WTC11 (cell line): ENCODE measurements around the gene PIGK. TPM values are rescaled to one million over a fixed set of nuclear protein-coding genes. Genes with fewer than 3 reads are reported as not detected.

Source experiments
- ATAC-seq: fragments of 200-7000 bp; cut with Tn5 transposase; 2 replicates; pipeline ENCODE4 v1.10.0; 2021; ENCODE audit warnings: mild to moderate bottlenecking, moderate library complexity
- CTCF ChIA-PET: fragments of 300-600 bp; sonication (Branson Sonifier 250); formaldehyde crosslinking; loops from one replicate; lab custom pipeline; 2021; ENCODE audit warnings: antibody characterized with exemption; lab: Charles Lee
- POLR2A ChIA-PET: fragments of 350-600 bp; sonication (Branson Sonifier 250); formaldehyde crosslinking; loops from one replicate; lab custom pipeline; 2021; ENCODE audit warnings: antibody characterized with exemption; lab: Charles Lee
- DNase-seq: peaks from one replicate; pipeline ENCODE4 v3.0.0; 2021; ENCODE audit warnings: low spot score
- H3K27ac Mint-ChIP-seq: 2 replicates; pipeline ENCODE4 v1.8.0; 2021; ENCODE audit warnings: mixed read lengths
- H3K27me3 Mint-ChIP-seq: 2 replicates; pipeline ENCODE4 v1.8.0; 2021; ENCODE audit warnings: low read depth, mild to moderate bottlenecking, moderate library complexity, mixed read lengths
- H3K36me3 Mint-ChIP-seq: 2 replicates; pipeline ENCODE4 v1.8.0; 2021; ENCODE audit warnings: mixed read lengths
- H3K4me1 Mint-ChIP-seq: 2 replicates; pipeline ENCODE4 v1.8.0; 2022; ENCODE audit warnings: mixed read lengths
- H3K4me3 Mint-ChIP-seq: 2 replicates; pipeline ENCODE4 v1.8.0; 2021; ENCODE audit warnings: mild to moderate bottlenecking, moderate library complexity, mixed read lengths
- H3K9me3 Mint-ChIP-seq: 2 replicates; pipeline ENCODE4 v1.8.0; 2021; ENCODE audit warnings: mixed read lengths
- ATF2 ChIP-seq: sonication (generic); formaldehyde crosslinking; IDR thresholded peaks from 2 replicates; pipeline ENCODE4 v1.8.1; 2022; ENCODE audit warnings: low read depth, missing genetic modification reagents, borderline replicate concordance
- ATF6 ChIP-seq: sonication (generic); formaldehyde crosslinking; IDR thresholded peaks from 2 replicates; pipeline ENCODE4 v1.8.1; 2023; ENCODE audit warnings: mild to moderate bottlenecking, missing genetic modification reagents
- CBFB ChIP-seq: sonication (generic); formaldehyde crosslinking; IDR thresholded peaks from 2 replicates; pipeline ENCODE4 v1.8.1; 2022; ENCODE audit warnings: mild to moderate bottlenecking, low read depth, missing genetic modification reagents
- CREM ChIP-seq: sonication (generic); formaldehyde crosslinking; IDR thresholded peaks from 2 replicates; pipeline ENCODE4 v1.8.1; 2022; ENCODE audit warnings: mild to moderate bottlenecking, missing genetic modification reagents, moderate library complexity
- ELF4 ChIP-seq: sonication (generic); formaldehyde crosslinking; IDR thresholded peaks from 2 replicates; pipeline ENCODE4 v1.8.1; 2022; ENCODE audit warnings: low read depth, mild to moderate bottlenecking, moderate library complexity, missing genetic modification reagents
- ESRRA ChIP-seq: sonication (generic); formaldehyde crosslinking; IDR thresholded peaks from 2 replicates; pipeline ENCODE4 v1.8.1; 2022; ENCODE audit warnings: mild to moderate bottlenecking, missing genetic modification reagents, borderline replicate concordance
- ETV6 ChIP-seq: sonication (generic); formaldehyde crosslinking; IDR thresholded peaks from 2 replicates; pipeline ENCODE4 v1.8.1; 2022; ENCODE audit warnings: mild to moderate bottlenecking, missing genetic modification reagents
- GTF2I ChIP-seq: fragments of 250-450 bp; sonication (Bioruptor Pico); conservative IDR thresholded peaks from 2 replicates; pipeline ENCODE4 v1.4.0; 2021; ENCODE audit warnings: mild to moderate bottlenecking
- HMGXB4 ChIP-seq: sonication (generic); formaldehyde crosslinking; IDR thresholded peaks from 2 replicates; pipeline ENCODE4 v1.8.1; 2023; ENCODE audit warnings: mild to moderate bottlenecking, moderate library complexity, missing genetic modification reagents
- MLX ChIP-seq: sonication (generic); formaldehyde crosslinking; IDR thresholded peaks from 2 replicates; pipeline ENCODE4 v1.8.1; 2023; ENCODE audit warnings: mild to moderate bottlenecking, missing genetic modification reagents, moderate library complexity
- MXD4 ChIP-seq: fragments of 250-450 bp; sonication (Bioruptor Pico); IDR thresholded peaks from 2 replicates; pipeline ENCODE4 v1.8.0; 2021; ENCODE audit warnings: mild to moderate bottlenecking, moderate library complexity, borderline replicate concordance
- NR2C2 ChIP-seq: sonication (generic); formaldehyde crosslinking; IDR thresholded peaks from 2 replicates; pipeline ENCODE4 v1.8.0; 2022; ENCODE audit warnings: mild to moderate bottlenecking, missing genetic modification reagents
- PREB ChIP-seq: sonication (generic); formaldehyde crosslinking; IDR thresholded peaks from 2 replicates; pipeline ENCODE4 v1.8.1; 2022; ENCODE audit warnings: mild to moderate bottlenecking, missing genetic modification reagents, moderate library complexity, borderline replicate concordance
- RELA ChIP-seq: sonication (generic); formaldehyde crosslinking; IDR thresholded peaks from 2 replicates; pipeline ENCODE4 v1.8.1; 2022; ENCODE audit warnings: missing genetic modification reagents, mild to moderate bottlenecking, borderline replicate concordance
- SOX15 ChIP-seq: fragments of 250-450 bp; sonication (Bioruptor Pico); IDR thresholded peaks from 2 replicates; pipeline ENCODE4 v1.9.0; 2021; ENCODE audit warnings: mild to moderate bottlenecking
- TP53 ChIP-seq: sonication (generic); formaldehyde crosslinking; IDR thresholded peaks from 2 replicates; pipeline ENCODE4 v1.8.1; 2023; ENCODE audit warnings: mild to moderate bottlenecking, missing genetic modification reagents
- ZNF138 ChIP-seq: sonication (generic); formaldehyde crosslinking; conservative IDR thresholded peaks from 2 replicates; pipeline ENCODE4 v1.8.1; 2022; ENCODE audit warnings: mild to moderate bottlenecking, moderate library complexity, missing genetic modification reagents
- ZNF425 ChIP-seq: fragments of 250-450 bp; sonication (Bioruptor Pico); conservative IDR thresholded peaks from 2 replicates; pipeline ENCODE4 v1.9.0; 2021; ENCODE audit warnings: mild to moderate bottlenecking
- total RNA-seq: library from RNA; stranded (reverse); gene quantifications from 3 replicates; pipeline ENCODE4 v1.2.3, GENCODE V29; 2021

PIGK gene
- total RNA-seq, 1 experiment from 2014 or later: 20.5 TPM

- no peak for TF ChIP-seq ATF6 (CRISPR knock-in tag)
These were observed 14.9 kb upstream of the PIGK start (continued) for GRCh38 chr1:77234096-77234495.

GRCh38 chr1:77232829-77233228 is 13.6 kb upstream of the PIGK start:
- ChIA-PET POLR2A (no interaction called here), CTCF (no interaction called here)

More at GRCh38 chr1:77232829-77233228, 13.6 kb upstream of the PIGK start:
- TF ChIP-seq MXD4: no peak
- no peak for TF ChIP-seq MLX (CRISPR knock-in tag)
- TF ChIP-seq CBFB (CRISPR knock-in tag): no peak
- no peak for TF ChIP-seq ETV6 (CRISPR knock-in tag)
- no peak for TF ChIP-seq HMGXB4
- no peak for TF ChIP-seq ZNF138 (CRISPR knock-in tag)
- no peak for TF ChIP-seq RELA (CRISPR knock-in tag)
- no peak for TF ChIP-seq ESRRA
- no peak for TF ChIP-seq ZNF425
- TF ChIP-seq CREM (CRISPR knock-in tag): no peak
- TF ChIP-seq NR2C2 (CRISPR knock-in tag): no peak
- no peak for TF ChIP-seq ATF2 (CRISPR knock-in tag)
- no peak for TF ChIP-seq GTF2I (CRISPR knock-in tag)
- TF ChIP-seq TP53 (CRISPR knock-in tag): no peak
- TF ChIP-seq PREB (CRISPR knock-in tag): no peak
- no peak for TF ChIP-seq ELF4 (CRISPR knock-in tag)
- no peak for TF ChIP-seq SOX15 (CRISPR knock-in tag)
- Mint-ChIP-seq H3K36me3 (peaks cover 7% of the 10 kb centered on the region), H3K4me3 (no peak overlapping the region), H3K9me3 (peaks cover 18% of the 10 kb centered on the region), H3K4me1 (0 out of 2 replicates have a peak, but pooled peaks cover 2% of the 10 kb centered on the region), H3K27ac (no peak overlapping the region), H3K27me3 (no peaks in the 10 kb centered on the region)
- ATAC-seq (no peak), DNase-seq (no peak)
